HepG2 (cell line): ENCODE data around the gene ROBO3. TPM values are rescaled to one million over a fixed set of nuclear protein-coding genes. Genes with fewer than 3 reads are reported as not detected.
A peak's percentile ranks its signal among the peaks of the same experiment; 100 is the strongest.

Source experiments
- ATF7-NPFF ChIP-seq: sonication (generic); formaldehyde crosslinking; IDR thresholded peaks from 2 replicates; pipeline ENCODE4 v1.8.1; 2023; ENCODE audit warnings: mild to moderate bottlenecking, low read depth, missing genetic modification reagents, moderate library complexity
- DNMT1 ChIP-seq: sonication (generic); formaldehyde crosslinking; IDR thresholded peaks from 2 replicates; pipeline ENCODE4 v1.5.1; 2020; ENCODE audit warnings: mild to moderate bottlenecking, missing genetic modification reagents
- HES4 ChIP-seq: sonication (generic); formaldehyde crosslinking; IDR thresholded peaks from 2 replicates; pipeline ENCODE4 v1.9.0; 2021; ENCODE audit warnings: mild to moderate bottlenecking, missing genetic modification reagents, borderline replicate concordance
- HNF4G ChIP-seq, 2 experiments: sonication (generic) in 1 of 2; formaldehyde crosslinking in 1 of 2; IDR thresholded peaks; 2 replicates each; pipeline versions ENCODE4 v1.4.0 to v1.6.1; 2011 to 2020; ENCODE audit warnings: borderline replicate concordance in 2 of 2, low read depth in 2 of 2, mild to moderate bottlenecking in 2 of 2, low read length in 1 of 2, missing genetic modification reagents in 1 of 2, moderate library complexity in 1 of 2
- IKZF5 ChIP-seq: IDR thresholded peaks from 2 replicates; pipeline ENCODE4 v1.6.1; 2018; ENCODE audit warnings: missing genetic modification reagents, mild to moderate bottlenecking, missing compliant biosample characterization
- IRF2 ChIP-seq: IDR thresholded peaks from 2 replicates; pipeline ENCODE4 v1.6.1; 2018; ENCODE audit warnings: missing genetic modification reagents, missing compliant biosample characterization
- IRX3 ChIP-seq: sonication (generic); formaldehyde crosslinking; IDR thresholded peaks from 2 replicates; pipeline ENCODE4 v1.8.1; 2023; ENCODE audit warnings: mild to moderate bottlenecking, low read depth, missing genetic modification reagents, borderline replicate concordance
- KLF6 ChIP-seq: IDR thresholded peaks from 2 replicates; pipeline ENCODE4 v1.8.0; 2016; ENCODE audit warnings: missing biosample characterization, missing genetic modification reagents
- NFE2 ChIP-seq: sonication (generic); formaldehyde crosslinking; IDR thresholded peaks from 2 replicates; pipeline ENCODE4 v1.4.0; 2020; ENCODE audit warnings: missing genetic modification reagents
- RARA ChIP-seq: IDR thresholded peaks from 2 replicates; pipeline ENCODE4 v1.6.1; 2016; ENCODE audit warnings: missing genetic modification reagents, missing compliant biosample characterization
- THAP8 ChIP-seq: sonication (generic); formaldehyde crosslinking; IDR thresholded peaks from 2 replicates; pipeline ENCODE4 v1.5.1; 2020; ENCODE audit warnings: missing genetic modification reagents, mild to moderate bottlenecking, borderline replicate concordance
- ZHX2 ChIP-seq, 2 experiments: sonication (generic) in 1 of 2; formaldehyde crosslinking in 1 of 2; IDR thresholded peaks; 2 replicates each; pipeline versions ENCODE4 v1.6.1 to v1.9.0; 2014 to 2022; ENCODE audit warnings: antibody characterized with exemption in 1 of 2, borderline replicate concordance in 1 of 2, inconsistent platforms in 1 of 2, low read depth in 1 of 2, missing genetic modification reagents in 1 of 2
- ZNF224 ChIP-seq: sonication (generic); formaldehyde crosslinking; IDR thresholded peaks from 2 replicates; pipeline ENCODE4 v1.5.0; 2020; ENCODE audit warnings: mild to moderate bottlenecking, missing genetic modification reagents
- ZNF432 ChIP-seq: sonication (generic); formaldehyde crosslinking; IDR thresholded peaks from 2 replicates; pipeline ENCODE4 v1.5.0; 2020; ENCODE audit warnings: missing genetic modification reagents, mild to moderate bottlenecking, borderline replicate concordance
- ZNF564 ChIP-seq: sonication (generic); formaldehyde crosslinking; IDR thresholded peaks from 2 replicates; pipeline ENCODE4 v1.8.1; 2023; ENCODE audit warnings: mild to moderate bottlenecking, missing genetic modification reagents
- ZNF589 ChIP-seq: sonication (generic); formaldehyde crosslinking; conservative IDR thresholded peaks from 2 replicates; pipeline ENCODE4 v1.8.0; 2022; ENCODE audit warnings: mild to moderate bottlenecking, moderate library complexity, missing genetic modification reagents
- ZNF652 ChIP-seq: IDR thresholded peaks from 2 replicates; pipeline ENCODE4 v1.6.1; 2016; ENCODE audit warnings: low read depth, borderline replicate concordance
- ZNF790 ChIP-seq: sonication (generic); formaldehyde crosslinking; IDR thresholded peaks from 2 replicates; pipeline ENCODE4 v1.8.0; 2022; ENCODE audit warnings: missing genetic modification reagents, mild to moderate bottlenecking, borderline replicate concordance
- ZNF816 ChIP-seq: sonication (generic); formaldehyde crosslinking; IDR thresholded peaks from 2 replicates; pipeline ENCODE4 v1.8.0; 2022; ENCODE audit warnings: missing genetic modification reagents, mild to moderate bottlenecking, borderline replicate concordance
- polyA plus RNA-seq, 8 experiments: library from polyadenylated mRNA; depleted of rRNA in 3 of 8; stranded (reverse) in 7 of 8; unstranded in 1 of 8; fragments of >200 nt; fragmentation: Illumina TruSeq in 4 of 8; extraction: Trizol in 4 of 8; gene quantifications; 2 replicates each; pipeline versions ENCODE4 v1.2.1 to v1.2.3, GENCODE V29; 2011 to 2016; ENCODE audit warnings: low read depth in 4 of 8, missing spikeins in 1 of 8, mixed read lengths in 1 of 8; ENCODE audit not compliant: insufficient read depth in 1 of 8
- total RNA-seq, 5 experiments: library from RNA; depleted of rRNA; stranded (reverse); fragments of >200 nt; fragmentation: Illumina TruSeq; extraction: Trizol; gene quantifications; 2 replicates each; pipeline ENCODE4 v1.2.3, GENCODE V29; 2016; ENCODE audit warnings: low read depth in 1 of 5

ROBO3 gene
- total and polyA plus RNA-seq, 2 of the 13 experiments (the other 11 are each of a cell fraction or from before 2014, with no cell fraction given), result 0.07 to 2.4 TPM

GRCh38 chr11:124875943-124876817, 10.9 kb downstream of the ROBO3 start (continued):
- TF ChIP-seq ZNF564 (CRISPR knock-in tag) (no peak), ZNF224 (0 out of 2 replicates have a peak, but pooled peaks have one; percentile 10), ZNF790 (CRISPR knock-in tag) (0 out of 2 replicates have a peak, but pooled peaks have one; percentile 11), IKZF5 (CRISPR knock-in tag) (peak; percentile 31; the same call in 1 of the 2 replicates), THAP8 (CRISPR knock-in tag) (no peak), DNMT1 (CRISPR knock-in tag) (peak; percentile 73; the same call in 1 of the 2 replicates), NFE2 (CRISPR knock-in tag) (no peak), RARA (CRISPR knock-in tag) (no peak), ZNF589 (no peak), HNF4G (IDR thresholded peaks at IDR 0.05; ENCODE audit: borderline replicate concordance, low read depth, low read length) (no peak), HNF4G (CRISPR knock-in tag; IDR thresholded peaks at IDR 0.05; ENCODE audit: borderline replicate concordance, low read depth) (0 out of 2 replicates have a peak, but pooled peaks have one; percentile 56), ZNF432 (CRISPR knock-in tag) (no peak), IRX3 (CRISPR knock-in tag) (no peak), HES4 (no peak), ZNF816 (CRISPR knock-in tag) (no peak), ZHX2 (IDR thresholded peaks at IDR 0.05; ENCODE audit: low read depth) (no peak), ZHX2 (CRISPR knock-in tag; IDR thresholded peaks at IDR 0.05; ENCODE audit: borderline replicate concordance) (no peak), ATF7-NPFF (CRISPR knock-in tag) (peak; percentile 55; the same call in 1 of the 2 replicates), ZNF652 (no peak), KLF6 (peak; percentile 49; the same call in 1 of the 2 replicates), IRF2 (no peak)
